HepG2 (cell line): ENCODE results near the gene AP1M2. TPM values are rescaled to one million over a fixed set of nuclear protein-coding genes. Genes with fewer than 3 reads are reported as not detected.

ENCODE experiments used
- BCLAF1 ChIP-seq: fragments of 450-650 bp; IDR thresholded peaks from 2 replicates; pipeline ENCODE4 v1.6.1; 2017; ENCODE audit warnings: mild to moderate bottlenecking
- DNMT1 ChIP-seq: sonication (generic); formaldehyde crosslinking; IDR thresholded peaks from 2 replicates; pipeline ENCODE4 v1.5.1; 2020; ENCODE audit warnings: mild to moderate bottlenecking, missing genetic modification reagents
- ELF1 ChIP-seq: sonication (generic); formaldehyde crosslinking; IDR thresholded peaks from 2 replicates; pipeline ENCODE4 v1.4.0; 2020; ENCODE audit warnings: missing genetic modification reagents
- GTF2F1 ChIP-seq: fragments of 150-350 bp; IDR thresholded peaks from 2 replicates; pipeline ENCODE4 v1.6.1; 2014; ENCODE audit warnings: low read length
- HDAC6 ChIP-seq: fragments of 200-600 bp; sonication (generic); IDR thresholded peaks from 2 replicates; pipeline ENCODE4 v1.7.0; 2017; ENCODE audit warnings: mild to moderate bottlenecking, antibody characterized with exemption, low read length, low read depth
- MXI1 ChIP-seq: IDR thresholded peaks from 3 replicates; pipeline ENCODE4 v1.6.1; 2012; ENCODE audit warnings: low read depth, low read length, inconsistent platforms, borderline replicate concordance
- NR0B2 ChIP-seq: sonication (generic); formaldehyde crosslinking; IDR thresholded peaks from 2 replicates; pipeline ENCODE4 v1.4.0; 2020; ENCODE audit warnings: mild to moderate bottlenecking, missing genetic modification reagents
- RBM22 ChIP-seq: fragments of 200-400 bp; formaldehyde crosslinking; optimal IDR thresholded peaks from 2 replicates; pipeline ENCODE3; 2017; ENCODE audit warnings: mild to moderate bottlenecking, low read length, moderate library complexity
- SKIL ChIP-seq: sonication (generic); formaldehyde crosslinking; IDR thresholded peaks from 2 replicates; pipeline ENCODE4 v1.8.0; 2022; ENCODE audit warnings: missing genetic modification reagents, mild to moderate bottlenecking, moderate library complexity, borderline replicate concordance
- SRSF9 ChIP-seq: fragments of 200-400 bp; formaldehyde crosslinking; IDR thresholded peaks from 2 replicates; pipeline ENCODE4 v1.6.1; 2018; ENCODE audit warnings: borderline replicate concordance, mild to moderate bottlenecking, low read depth, low read length; ENCODE audit not compliant: insufficient read depth, poor library complexity, severe bottlenecking
- TRAFD1 ChIP-seq: sonication (generic); formaldehyde crosslinking; IDR thresholded peaks from 2 replicates; pipeline ENCODE4 v1.5.1; 2020; ENCODE audit warnings: missing genetic modification reagents, mild to moderate bottlenecking, borderline replicate concordance
- ZBTB38 ChIP-seq: sonication (generic); formaldehyde crosslinking; IDR thresholded peaks from 2 replicates; pipeline ENCODE4 v1.5.1; 2020; ENCODE audit warnings: mild to moderate bottlenecking, missing genetic modification reagents
- ZBTB43 ChIP-seq: sonication (generic); formaldehyde crosslinking; conservative IDR thresholded peaks from 2 replicates; pipeline ENCODE4 v1.4.0; 2020; ENCODE audit warnings: missing genetic modification reagents
- ZNF18 ChIP-seq: sonication (generic); formaldehyde crosslinking; IDR thresholded peaks from 2 replicates; pipeline ENCODE4 v1.8.0; 2022; ENCODE audit warnings: mild to moderate bottlenecking, missing genetic modification reagents; ENCODE audit not compliant: insufficient replicate concordance
- ZNF256 ChIP-seq: sonication (generic); formaldehyde crosslinking; conservative IDR thresholded peaks from 2 replicates; pipeline ENCODE4 v1.4.0; 2020; ENCODE audit warnings: missing genetic modification reagents
- ZNF879 ChIP-seq: sonication (generic); formaldehyde crosslinking; IDR thresholded peaks from 2 replicates; pipeline ENCODE4 v1.8.1; 2023; ENCODE audit warnings: missing genetic modification reagents
- ZNF883 ChIP-seq: sonication (generic); formaldehyde crosslinking; IDR thresholded peaks from 2 replicates; pipeline ENCODE4 v1.5.1; 2020; ENCODE audit warnings: mild to moderate bottlenecking, missing genetic modification reagents; ENCODE audit errors: not compliant biosample characterization
- polyA plus RNA-seq, 8 experiments: library from polyadenylated mRNA; depleted of rRNA in 3 of 8; stranded (reverse) in 7 of 8; unstranded in 1 of 8; fragments of >200 nt; fragmentation: Illumina TruSeq in 4 of 8; extraction: Trizol in 4 of 8; gene quantifications; 2 replicates each; pipeline versions ENCODE4 v1.2.1 to v1.2.3, GENCODE V29; 2011 to 2016; ENCODE audit warnings: low read depth in 4 of 8, missing spikeins in 1 of 8, mixed read lengths in 1 of 8; ENCODE audit not compliant: insufficient read depth in 1 of 8
- total RNA-seq, 5 experiments: library from RNA; depleted of rRNA; stranded (reverse); fragments of >200 nt; fragmentation: Illumina TruSeq; extraction: Trizol; gene quantifications; 2 replicates each; pipeline ENCODE4 v1.2.3, GENCODE V29; 2016; ENCODE audit warnings: low read depth in 1 of 5

AP1M2 gene
- total and polyA plus RNA-seq, 2 of the 13 experiments (the other 11 are each of a cell fraction or from before 2014, with no cell fraction given) = 6.3 to 76.8 TPM

GRCh38 chr19:10565567-10566407 lies 21.3 kb downstream of the AP1M2 start, which contains the start of gene KRI1 (continued):
- TF ChIP-seq ZNF18 (peak; percentile 48), NR0B2 (CRISPR knock-in tag) (peak; percentile 88; the same call in 1 of the 2 replicates), ZBTB38 (CRISPR knock-in tag) (peak; percentile 94), BCLAF1 (no peak), SRSF9 (no peak), TRAFD1 (CRISPR knock-in tag) (no peak), ZBTB43 (CRISPR knock-in tag) (peak; percentile 86), RBM22 (no peak), ZNF879 (CRISPR knock-in tag) (peak; percentile 90), SKIL (peak; percentile 49; the same call in 1 of the 2 replicates), ZNF256 (no peak), MXI1 (peak; percentile 87; the same call in 1 of the 3 replicates), ZNF883 (CRISPR knock-in tag) (peak; percentile 96), ELF1 (CRISPR knock-in tag) (peak; percentile 86), DNMT1 (CRISPR knock-in tag) (peak; percentile 90; the same call in 1 of the 2 replicates), GTF2F1 (no peak), HDAC6 (no peak)
